H1 (cell line): ENCODE results near the gene ACE. TPM values are rescaled to one million over a fixed set of nuclear protein-coding genes. Genes with fewer than 3 reads are reported as not detected.

ENCODE experiments used
- CTCF ChIA-PET: fragments of 300-600 bp; sonication (Branson Sonifier 250); formaldehyde crosslinking; loops from one replicate; lab custom pipeline; 2021; ENCODE audit not compliant: partially characterized antibody; lab: Charles Lee
- POLR2A ChIA-PET: fragments of 300-600 bp; sonication (Branson Sonifier 250); formaldehyde crosslinking; loops from one replicate; lab custom pipeline; 2021; ENCODE audit warnings: inconsistent platforms; ENCODE audit not compliant: partially characterized antibody; lab: Charles Lee
- DNase-seq, 2 experiments: peaks; one replicate each; pipeline versions ENCODE4 v3.0.0 to v3.0.0-alpha.2; 2010 to 2022; ENCODE audit warnings: low spot score in 2 of 2, low read depth in 1 of 2, mixed read lengths in 1 of 2
- FAIRE-seq: peaks from 2 replicates; lab custom pipeline; 2011; peaks lifted over from hg19 to GRCh38; lab: Jason Lieb, UNC
- H2AFZ ChIP-seq: 2 replicates; pipeline ENCODE4 v1.8.1; 2012; ENCODE audit warnings: low read length, inconsistent platforms
- H2AK5ac ChIP-seq: 2 replicates; pipeline ENCODE4 v1.6.1; 2013; ENCODE audit warnings: low read depth, low read length
- H2BK120ac ChIP-seq: replicated peaks from 2 replicates; pipeline ENCODE3; 2013; ENCODE audit warnings: low read depth, low read length, inconsistent platforms
- H2BK12ac ChIP-seq: 2 replicates; pipeline ENCODE4 v1.6.1; 2013; ENCODE audit warnings: low read depth, low read length
- H2BK15ac ChIP-seq: 2 replicates; pipeline ENCODE4 v1.6.1; 2013; ENCODE audit warnings: low read length
- H2BK20ac ChIP-seq: 2 replicates; pipeline ENCODE4 v1.6.1; 2013; ENCODE audit warnings: low read length
- H2BK5ac ChIP-seq: 2 replicates; pipeline ENCODE4 v1.6.1; 2013; ENCODE audit warnings: low read depth, low read length
- H3K14ac ChIP-seq: 2 replicates; pipeline ENCODE4 v1.6.1; 2013; ENCODE audit warnings: inconsistent platforms; ENCODE audit not compliant: insufficient read length
- H3K18ac ChIP-seq: 2 replicates; pipeline ENCODE4 v1.6.1; 2013; ENCODE audit warnings: low read length; ENCODE audit errors: extremely low read depth
- H3K23ac ChIP-seq: 2 replicates; pipeline ENCODE4 v1.6.1; 2013; ENCODE audit warnings: inconsistent platforms; ENCODE audit not compliant: insufficient read length
- H3K23me2 ChIP-seq: 2 replicates; pipeline ENCODE4 v1.6.1; 2013; ENCODE audit warnings: low read depth, low read length
- H3K27ac ChIP-seq: 2 replicates; pipeline ENCODE4 v1.6.1; 2011; ENCODE audit warnings: low read depth, low read length, inconsistent platforms
- H3K27me3 ChIP-seq, 4 experiments: replicated peaks in 1 of 4; 1 replicate in 1 of 4; 2 replicates in 3 of 4; pipeline versions ENCODE4 v1.6.1 to v1.8.1; 2011 to 2013; ENCODE audit warnings: low read length in 3 of 4, mild to moderate bottlenecking in 3 of 4, inconsistent platforms in 2 of 4, mixed read lengths in 2 of 4, moderate library complexity in 1 of 4; ENCODE audit not compliant: control insufficient read depth in 3 of 4, insufficient read depth in 3 of 4; ENCODE audit errors: extremely low read depth in 1 of 4
- H3K36me3 ChIP-seq, 4 experiments: 2 replicates each; pipeline versions ENCODE4 v1.6.1 to v1.8.1; 2011 to 2013; ENCODE audit warnings: mild to moderate bottlenecking in 4 of 4, low read length in 3 of 4, moderate library complexity in 2 of 4, control low read depth in 1 of 4, inconsistent platforms in 1 of 4; ENCODE audit not compliant: insufficient read depth in 4 of 4, control insufficient read depth in 2 of 4
- H3K4ac ChIP-seq: replicated peaks from 2 replicates; pipeline ENCODE3; 2013; ENCODE audit warnings: low read length, low read depth, mixed read lengths, inconsistent platforms; ENCODE audit not compliant: insufficient read length
- H3K4me1 ChIP-seq, 4 experiments: replicated peaks in 1 of 4; 1 replicate in 1 of 4; 2 replicates in 3 of 4; pipeline versions ENCODE4 v1.6.1 to v1.8.1; 2011 to 2013; ENCODE audit warnings: low read length in 3 of 4, inconsistent platforms in 2 of 4, mixed read lengths in 1 of 4; ENCODE audit not compliant: insufficient read depth in 4 of 4, control insufficient read depth in 3 of 4
- H3K4me2 ChIP-seq, 2 experiments: 2 replicates each; pipeline versions ENCODE4 v1.6.1 to v1.8.1; 2011 to 2013; ENCODE audit warnings: low read depth in 2 of 2, low read length in 2 of 2, control low read depth in 1 of 2, inconsistent platforms in 1 of 2, mild to moderate bottlenecking in 1 of 2; ENCODE audit not compliant: insufficient read depth in 1 of 2
- H3K4me3 ChIP-seq, 4 experiments: fragments of 200-600, 300-600 bp in 1 of 4; sonication (generic), shearing (Covaris generic), sonication (Bioruptor Twin) in 1 of 4; 2 replicates each; pipeline versions ENCODE4 v1.5.1 to v1.8.1; 2011 to 2016; ENCODE audit warnings: low read length in 4 of 4, low read depth in 3 of 4, control low read depth in 2 of 4, inconsistent platforms in 2 of 4, mild to moderate bottlenecking in 2 of 4, mixed read lengths in 1 of 4, moderate library complexity in 1 of 4; ENCODE audit not compliant: insufficient read depth in 2 of 4; ENCODE audit errors: extremely low read depth in 1 of 4
- H3K56ac ChIP-seq: replicated peaks from 2 replicates; pipeline ENCODE3; 2013; ENCODE audit warnings: low read depth, mild to moderate bottlenecking, mixed read lengths, low read length, inconsistent platforms; ENCODE audit not compliant: insufficient read length
- H3K79me1 ChIP-seq: 2 replicates; pipeline ENCODE4 v1.6.1; 2013; ENCODE audit warnings: low read depth, low read length, control low read depth
- H3K79me2 ChIP-seq, 2 experiments: 2 replicates each; pipeline versions ENCODE4 v1.6.1 to v1.8.1; 2012 to 2013; ENCODE audit warnings: low read length in 2 of 2, mild to moderate bottlenecking in 2 of 2, inconsistent platforms in 1 of 2; ENCODE audit not compliant: insufficient read depth in 2 of 2, control insufficient read depth in 1 of 2
- H3K9ac ChIP-seq, 4 experiments: replicated peaks in 1 of 4; 1 replicate in 1 of 4; 2 replicates in 3 of 4; pipeline versions ENCODE4 v1.6.1 to v1.8.1; 2011 to 2013; ENCODE audit warnings: low read depth in 3 of 4, low read length in 3 of 4, control low read depth in 2 of 4, mild to moderate bottlenecking in 2 of 4, moderate library complexity in 2 of 4, inconsistent platforms in 1 of 4; ENCODE audit errors: extremely low read depth in 1 of 4
- H3K9me3 ChIP-seq, 2 experiments: 2 replicates each; pipeline versions ENCODE4 v1.6.1 to v1.8.1; 2012 to 2013; ENCODE audit warnings: mild to moderate bottlenecking in 2 of 2, moderate library complexity in 2 of 2, control low read depth in 1 of 2, inconsistent platforms in 1 of 2, low read depth in 1 of 2, low read length in 1 of 2, mixed read lengths in 1 of 2; ENCODE audit not compliant: insufficient read depth in 2 of 2
- H4K20me1 ChIP-seq, 2 experiments: replicated peaks in 1 of 2; 2 replicates each; pipeline versions ENCODE3 to v1.8.1; 2011 to 2013; ENCODE audit warnings: inconsistent platforms in 2 of 2, low read length in 2 of 2, mild to moderate bottlenecking in 1 of 2; ENCODE audit not compliant: insufficient read depth in 2 of 2, control insufficient read depth in 1 of 2
- H4K5ac ChIP-seq: 2 replicates; pipeline ENCODE4 v1.6.1; 2013; ENCODE audit warnings: low read length, low read depth, mixed read lengths, inconsistent platforms; ENCODE audit not compliant: insufficient read length
- H4K8ac ChIP-seq: 2 replicates; pipeline ENCODE4 v1.8.0; 2013; ENCODE audit warnings: mild to moderate bottlenecking, moderate library complexity, low read length, inconsistent platforms; ENCODE audit not compliant: insufficient read depth; ENCODE audit errors: extremely low read depth
- H4K91ac ChIP-seq: replicated peaks from 2 replicates; pipeline ENCODE3; 2013; ENCODE audit warnings: low read length, mixed read lengths, inconsistent platforms; ENCODE audit not compliant: insufficient read length
- JUN ChIP-seq: IDR thresholded peaks from 2 replicates; pipeline ENCODE4 v1.6.1; 2011; ENCODE audit warnings: low read depth, mild to moderate bottlenecking, improper control_type of control experiment, low read length
- whole genome bisulfite sequencing, 2 experiments: shearing (Covaris generic) in 1 of 2; methylation state at CpG; one replicate each; pipeline versions ENCODE4 v1.1.6 to v1.1.7; 2013 to 2015; ENCODE audit warnings: low lambda C conversion rate in 2 of 2, mixed read lengths in 2 of 2, inconsistent platforms in 1 of 2, low coverage in 1 of 2, missing lambda C conversion rate in 1 of 2; ENCODE audit not compliant: insufficient replicate concordance in 2 of 2, insufficient coverage in 1 of 2, insufficient read length in 1 of 2; ENCODE audit errors: extremely low coverage in 1 of 2, missing lambda C conversion rate in 1 of 2; 5-methylcytosine and 5-hydroxymethylcytosine counted together
- polyA plus RNA-seq, 7 experiments: library from polyadenylated mRNA; depleted of rRNA in 3 of 7; stranded (reverse) in 5 of 7; unstranded in 2 of 7; fragments of >200 nt in 5 of 7; fragments of 200-250 nt in 2 of 7; gene quantifications; 1 replicate in 5 of 7; 2 replicates in 1 of 7; 4 replicates in 1 of 7; pipeline versions ENCODE4 v1.2.1 to v1.2.3, GENCODE V29; 2011 to 2013; ENCODE audit warnings: missing spikeins in 2 of 7, mixed read lengths in 2 of 7
- total RNA-seq: library from RNA; stranded (reverse); fragmentation: NEBNext Ultra II Directional; extraction: Animal tissue kit (Norgen Biotek cat#: 25700); gene quantifications from 2 replicates; pipeline ENCODE4 v1.2.1, GENCODE V29; 2021

The ACE gene
- total and polyA plus RNA-seq, 2 of the 8 experiments (the other 6 are each of a cell fraction or from before 2014, with no cell fraction given), result 2.5 to 5.5 TPM

- no peaks in the 10 kb centered on the region for H3K23me2 ChIP-seq
- ChIA-PET CTCF (interaction anchor here (0.6 to 2.7 kb wide), 7 partner anchors 12 to 157 kb away, joined by 3 to 26 read pairs (median 5); no protein-coding TSS in a partner anchor), POLR2A (interaction anchor here (1.4 to 1.8 kb wide), 2 partner anchors 8 to 18 kb away, joined by 3 to 6 read pairs; partner anchors contain the start of gene CYB561)
- no peak overlapping the region for H3K56ac ChIP-seq
- H3K4ac ChIP-seq, result no peak overlapping the region
- H2AK5ac ChIP-seq, result no peak overlapping the region
- peaks cover 0 to 3% (median 0%) of the 10 kb centered on the region in 4 experiments; a peak in 1 of 7 replicates for H3K4me1 ChIP-seq
- no peaks in the 10 kb centered on the region for H3K9me3 ChIP-seq
- no peak overlapping the region for H3K4me2 ChIP-seq
- H3K27me3 ChIP-seq, result no peaks in the 10 kb centered on the region; a peak in 1 of 7 replicates
- no peak overlapping the region for H4K5ac ChIP-seq
- H2BK120ac ChIP-seq, result no peak overlapping the region
- FAIRE-seq (no peak), DNase-seq (no peak)
- no peaks in the 10 kb centered on the region for H3K36me3 ChIP-seq
- no peaks in the 10 kb centered on the region for H3K79me2 ChIP-seq
- H2AFZ ChIP-seq, result no peak overlapping the region
- no peak overlapping the region for H2BK5ac ChIP-seq
- 83% methylated on average over 3 of the region's 5 CpGs; no CpG with 5 or more reads in 1 of the 2 experiments for WGBS, 2 experiments
- H3K4me3 ChIP-seq, result no peak overlapping the region
- H3K14ac ChIP-seq, result no peak overlapping the region
- no peaks in the 10 kb centered on the region for H4K20me1 ChIP-seq
- H3K18ac ChIP-seq, result no peak overlapping the region
- no peak overlapping the region for H2BK15ac ChIP-seq
- no peak overlapping the region for H4K8ac ChIP-seq
- H3K27ac ChIP-seq, result no peak overlapping the region
- H2BK12ac ChIP-seq, result no peak overlapping the region
- H3K23ac ChIP-seq, result no peak overlapping the region
- no peak overlapping the region for H4K91ac ChIP-seq
- H3K9ac ChIP-seq, result no peak overlapping the region
- no peaks in the 10 kb centered on the region for H3K79me1 ChIP-seq
- no peak overlapping the region for H2BK20ac ChIP-seq
- TF ChIP-seq JUN, result no peak
These were observed 21.9 kb upstream of the ACE start for GRCh38 chr17:63454915-63455314.
